ENCODE measurements around the gene NOP14.

- TF ChIP-seq CTCF (IDR thresholded peaks at IDR 0.05) (no peak), EZH2 (IDR thresholded peaks at IDR 0.05; ENCODE audit: borderline replicate concordance, insufficient read depth, low read depth, low read length, poor library complexity, severe bottlenecking) (no peak)
These were observed 15.3 kb downstream of the NOP14 start for GRCh38 chr4:2947926-2948325.
